ENCODE results near the gene SLC5A12.

SLC5A12 gene

GRCh38 chr11:26719998-26720397 is 1.9 kb downstream of the SLC5A12 start:
- no peak for DNase-seq (ENCODE audit: low read depth)

GRCh38 chr11:26719289-26719973 is 2.4 kb downstream of the SLC5A12 start:
- DNase-seq (ENCODE audit: low read depth), result no peak

DNA sequence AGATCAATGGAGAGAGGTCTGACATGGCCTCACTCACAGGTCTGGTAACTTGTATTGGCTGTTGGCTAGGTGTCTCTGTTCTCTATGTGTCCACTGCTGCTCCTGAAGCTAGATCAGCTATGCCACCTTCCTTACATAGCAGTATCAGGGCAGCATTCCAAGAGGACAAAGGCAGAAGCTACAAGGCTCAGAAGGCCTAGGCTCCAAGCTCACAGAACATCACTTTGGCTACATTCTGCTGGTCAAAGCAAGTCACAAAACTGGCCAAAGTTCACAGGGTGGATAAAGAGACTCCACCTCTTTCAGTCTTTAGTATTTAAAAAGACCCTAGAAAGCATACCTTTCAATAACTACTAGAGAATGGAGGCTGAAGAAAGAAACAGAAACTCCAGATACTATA is 4.1 kb downstream of the SLC5A12 start:
- DNase-seq (ENCODE audit: low read depth), result no peak

- DNase-seq (ENCODE audit: low read depth), result no peak
These were observed 6.7 kb downstream of the SLC5A12 start for GRCh38 chr11:26715133-26715532.

DNA sequence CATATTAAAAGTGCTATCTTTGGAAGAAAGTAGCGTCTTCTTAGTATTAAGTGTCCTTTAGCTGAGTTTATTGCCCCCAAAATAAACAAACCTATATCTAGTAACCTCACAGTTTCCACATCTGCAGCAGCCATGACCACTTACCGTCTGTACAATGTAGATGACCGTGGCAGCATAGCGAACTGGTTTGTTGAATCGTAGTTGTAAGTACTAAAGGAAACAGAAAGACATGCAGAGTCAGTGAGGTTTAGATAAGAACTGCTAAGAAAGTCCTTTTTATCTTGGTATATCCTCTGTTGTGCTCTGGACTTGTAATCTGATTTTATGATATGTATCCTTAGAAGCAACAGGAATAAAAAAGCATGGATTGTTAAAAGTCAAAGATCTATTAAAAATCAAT is 9.4 kb downstream of the SLC5A12 start:
- DNase-seq (ENCODE audit: low read depth), result no peak

GRCh38 chr11:26710489-26710888 is 11.4 kb downstream of the SLC5A12 start:
- DNase-seq (ENCODE audit: low read depth), result no peak

GRCh38 chr11:26708736-26709456 is 13.0 kb downstream of the SLC5A12 start:
- no peak for DNase-seq (ENCODE audit: low read depth)

DNA sequence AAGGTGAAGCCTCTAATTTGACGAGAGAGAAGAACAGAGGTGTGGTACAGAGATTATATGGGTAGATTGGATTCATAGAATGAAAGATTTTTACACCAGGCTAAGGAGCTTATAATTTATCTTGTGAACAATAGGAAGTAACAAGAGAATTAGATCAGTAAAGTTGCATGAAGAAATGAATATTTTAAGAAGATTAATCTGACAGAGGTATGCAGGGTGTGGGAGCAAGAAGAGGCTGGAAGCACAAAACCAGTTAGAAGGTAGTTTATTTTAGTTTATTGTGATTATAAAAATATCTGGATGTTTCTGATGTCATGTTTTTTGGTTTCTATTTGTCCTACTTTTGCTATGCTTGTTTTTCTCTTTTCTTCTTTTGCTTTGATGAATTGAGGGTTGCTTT is 15.7 kb downstream of the SLC5A12 start:
- no peak for DNase-seq (ENCODE audit: low read depth)

DNA sequence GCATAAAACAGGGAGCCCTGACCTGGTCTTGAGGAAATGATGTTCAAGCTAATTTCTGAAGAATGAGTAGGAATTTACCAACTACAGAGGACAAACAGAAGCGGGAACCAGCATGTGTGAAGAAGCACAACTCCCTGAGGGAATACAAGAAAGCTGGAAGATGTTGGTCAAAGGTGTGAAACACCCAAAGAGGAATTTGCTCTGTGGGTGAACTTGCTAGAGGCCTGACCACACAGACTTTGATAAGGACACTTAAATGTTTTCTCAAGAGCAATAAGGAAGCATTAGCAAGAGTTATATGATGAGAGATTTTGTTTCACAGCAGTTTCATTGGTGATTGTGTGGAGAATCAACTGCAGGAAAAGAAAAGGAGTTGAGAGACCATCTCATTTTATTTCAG is 17.6 kb downstream of the SLC5A12 start:
- no peak for DNase-seq (ENCODE audit: low read depth)

DNA sequence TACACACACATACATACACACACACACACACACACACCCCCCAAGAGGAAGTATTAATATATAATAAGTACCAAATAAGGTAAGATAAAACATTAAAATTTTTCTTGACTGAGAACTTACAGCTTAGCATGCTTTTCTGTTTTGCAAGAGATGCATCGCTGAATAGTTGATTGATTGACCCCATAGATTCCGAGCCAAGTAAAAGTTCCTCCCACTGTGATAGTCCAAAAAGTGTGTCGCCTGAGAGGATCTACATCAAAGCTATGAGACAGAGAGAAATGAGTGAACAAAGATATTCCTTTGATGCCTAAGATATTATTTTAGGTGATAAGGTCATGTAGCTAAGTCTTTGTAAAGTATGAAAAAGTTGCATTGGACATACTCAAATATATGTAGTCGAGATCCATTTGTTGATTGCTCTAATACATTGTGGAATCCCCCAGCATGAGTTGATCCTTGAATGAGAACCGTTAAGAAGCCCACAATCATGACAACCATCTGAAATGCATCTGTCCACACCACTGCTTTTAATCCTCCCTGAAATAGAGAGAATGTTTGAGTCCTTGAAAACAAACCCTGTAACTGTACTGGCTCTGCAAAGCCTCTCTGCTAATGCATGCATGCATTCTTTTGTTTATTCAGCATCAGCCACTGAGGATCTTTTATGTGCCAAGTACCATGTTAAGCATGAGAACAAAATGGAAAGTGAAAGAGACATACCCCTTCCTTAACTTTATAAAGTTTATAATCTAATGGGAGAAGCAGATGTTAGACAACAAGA is 18.3 kb downstream of the SLC5A12 start:
- DNase-seq (ENCODE audit: low read depth), result no peak

GRCh38 chr11:26702406-26702805 is 19.5 kb downstream of the SLC5A12 start:
- no peak for DNase-seq (ENCODE audit: low read depth)

DNA sequence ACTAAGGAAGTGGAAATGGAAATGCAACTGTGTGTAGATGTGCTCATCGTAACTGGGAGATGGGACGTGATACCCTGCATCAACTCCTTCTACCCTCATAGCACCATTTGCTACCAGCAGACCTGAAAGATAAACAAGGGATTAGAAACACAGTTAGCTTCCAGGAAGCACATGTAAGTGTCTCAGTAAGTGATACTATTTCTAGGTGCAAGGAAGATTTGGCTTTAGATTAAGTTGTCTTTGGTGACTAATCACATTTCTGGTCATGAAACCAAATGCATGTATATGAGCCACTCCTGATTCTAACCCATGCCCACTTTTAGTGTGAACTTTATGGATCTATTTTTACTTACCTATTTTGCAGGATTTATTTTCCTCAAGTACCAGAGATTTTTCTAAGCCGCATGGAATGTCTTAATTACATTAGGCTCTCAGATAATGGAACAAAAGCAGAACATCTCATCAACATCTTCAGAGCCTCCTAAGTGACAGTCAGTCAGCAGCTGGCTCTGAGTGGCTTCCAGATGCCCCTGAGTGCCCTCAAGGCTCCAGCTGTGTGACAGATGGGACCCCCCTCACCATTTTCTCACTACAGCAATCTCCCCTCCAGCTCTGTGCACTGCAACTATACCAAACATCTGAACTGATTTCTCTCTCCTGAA is 21.2 kb downstream of the SLC5A12 start:
- DNase-seq (ENCODE audit: low read depth), result no peak

GRCh38 chr11:26698224-26698623 is 23.6 kb downstream of the SLC5A12 start:
- DNase-seq (ENCODE audit: low read depth), result no peak

DNA sequence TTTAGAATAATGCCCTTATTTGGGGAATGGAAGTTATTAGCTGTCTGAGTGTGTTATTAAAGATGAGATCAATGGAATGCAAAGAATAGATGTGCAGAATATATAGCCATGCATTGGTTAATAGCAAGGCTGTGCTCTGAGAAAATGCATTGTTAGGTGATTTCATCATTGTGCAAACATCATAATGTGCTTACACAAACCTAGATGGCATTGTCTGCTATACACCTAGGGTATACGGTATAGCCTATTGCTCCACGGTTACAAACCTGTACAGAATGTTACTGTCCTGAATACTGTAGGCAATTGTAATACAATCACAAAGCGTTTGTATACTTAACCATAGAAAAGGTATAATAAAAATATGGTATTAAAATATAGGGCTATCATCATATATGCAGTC is 25.5 kb downstream of the SLC5A12 start:
- DNase-seq (ENCODE audit: low read depth), result no peak

DNA sequence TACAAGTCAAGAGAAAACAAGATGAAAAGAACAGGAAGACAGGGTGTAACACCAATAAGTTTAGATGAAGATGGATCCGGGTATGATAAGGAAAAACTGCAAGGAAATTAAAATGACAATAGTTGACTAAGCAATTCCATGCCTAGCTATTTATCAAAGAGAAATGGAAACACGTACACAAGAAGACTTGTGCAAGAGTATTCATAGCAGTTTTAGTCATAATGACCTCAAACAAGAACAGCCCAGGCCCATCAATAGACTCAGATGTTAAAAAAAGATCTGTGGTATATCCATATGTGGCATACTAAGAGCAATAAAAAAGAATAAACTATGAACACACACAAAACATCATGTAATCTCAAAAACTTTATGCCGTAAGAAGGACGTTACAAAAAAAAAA is 33.2 kb downstream of the SLC5A12 start:
- no peak for DNase-seq (ENCODE audit: low read depth)

DNA sequence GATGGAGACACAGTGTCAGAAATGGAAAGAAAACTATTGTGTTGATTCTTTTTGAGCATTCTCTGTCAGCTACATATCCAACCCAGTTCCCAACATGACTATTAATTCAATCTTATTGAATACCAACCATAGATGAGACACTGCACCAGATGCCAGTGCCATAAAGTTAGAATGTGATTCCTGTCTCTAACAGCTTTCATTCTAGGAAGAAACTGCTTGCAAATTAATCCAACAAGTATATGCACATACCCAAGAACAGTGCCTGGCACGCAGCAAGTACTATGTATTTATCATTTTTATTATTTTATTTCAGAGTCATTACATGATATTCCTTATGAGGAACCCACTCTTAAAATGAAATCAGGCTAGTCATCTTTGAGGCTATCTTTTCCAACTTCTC is 34.5 kb downstream of the SLC5A12 start:
- DNase-seq (ENCODE audit: low read depth), result no peak

DNA sequence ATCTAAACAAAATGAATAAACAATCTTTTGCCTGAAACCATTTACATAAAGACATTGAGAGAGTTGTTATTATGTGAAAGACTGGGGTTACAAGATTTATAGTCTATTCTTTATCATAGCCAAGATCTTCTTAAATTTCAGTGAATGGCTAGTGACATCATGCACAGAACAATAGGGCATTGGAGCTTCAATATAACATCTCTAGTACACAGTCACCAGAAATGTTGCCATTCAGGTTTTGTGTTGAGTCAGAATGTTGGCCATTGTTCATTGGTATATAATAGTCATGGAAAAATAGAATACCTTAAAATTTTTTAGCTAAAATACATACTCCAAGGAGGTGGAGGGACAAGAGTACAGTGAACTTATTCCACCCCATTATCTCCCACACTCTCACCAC is 44.3 kb downstream of the SLC5A12 start:
- no peak for DNase-seq (ENCODE audit: low read depth)

DNA sequence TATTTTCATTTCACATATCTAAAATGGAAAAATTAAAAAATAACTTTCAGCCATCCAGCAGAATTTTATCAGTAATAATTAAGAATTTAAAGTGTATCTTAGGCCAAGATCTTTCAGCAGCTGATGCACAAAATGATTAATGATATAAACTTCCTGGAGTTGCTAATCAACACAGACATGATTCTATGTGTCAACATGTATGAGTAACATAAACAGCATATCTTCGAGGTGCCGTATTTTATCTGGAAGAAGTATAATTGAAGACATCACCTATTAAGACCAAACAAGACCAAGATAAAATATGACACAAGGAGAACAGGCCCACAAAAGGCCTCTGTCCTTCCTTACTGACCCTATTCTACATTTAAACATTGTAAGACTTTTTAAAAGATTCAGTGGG is 45.2 kb downstream of the SLC5A12 start:
- DNase-seq (ENCODE audit: low read depth), result no peak

GRCh38 chr11:26675233-26675928 is 46.5 kb downstream of the SLC5A12 start:
- no peak for DNase-seq (ENCODE audit: low read depth)

GRCh38 chr11:26665946-26666345 is 55.9 kb downstream of the SLC5A12 start:
- no peak for DNase-seq (ENCODE audit: low read depth)

GRCh38 chr11:26665036-26665435 is 56.8 kb downstream of the SLC5A12 start:
- DNase-seq (ENCODE audit: low read depth), result no peak

- DNase-seq (ENCODE audit: low read depth), result no peak
These were observed 58.9 kb downstream of the SLC5A12 start for GRCh38 chr11:26662916-26663315.
